Mucosa of rectum (tissue), 2 donors: ENCODE data around the gene CENPL.
"Not testable (repeated sequence)": the region's sequence is repeated elsewhere in the genome, so short reads cannot be mapped to it uniquely, and the experiment has no call there.

Experiments
- H3K27ac ChIP-seq, 2 donors: one replicate each; pipeline ENCODE4 v1.7.0; 2013; ENCODE audit warnings: inconsistent platforms in 2 of 2, low read depth in 2 of 2, low read length in 2 of 2
- H3K27me3 ChIP-seq, 2 donors: one replicate each; pipeline ENCODE4 v1.7.0; 2013; ENCODE audit warnings: low read length in 2 of 2; ENCODE audit not compliant: control insufficient read depth in 2 of 2, insufficient read depth in 2 of 2
- H3K36me3 ChIP-seq, 2 donors: one replicate each; pipeline ENCODE4 v1.7.0; 2013; ENCODE audit warnings: low read length in 2 of 2; ENCODE audit not compliant: control insufficient read depth in 2 of 2, insufficient read depth in 2 of 2
- H3K4me1 ChIP-seq, 2 donors: one replicate each; pipeline ENCODE4 v1.7.0; 2013; ENCODE audit warnings: low read length in 2 of 2, mild to moderate bottlenecking in 1 of 2; ENCODE audit not compliant: control insufficient read depth in 2 of 2, insufficient read depth in 2 of 2
- H3K4me3 ChIP-seq, 2 donors: one replicate each; pipeline ENCODE4 v1.7.0; 2013; ENCODE audit warnings: low read length in 2 of 2
- H3K9ac ChIP-seq, 2 donors: one replicate each; pipeline ENCODE4 v1.7.0; 2013; ENCODE audit warnings: low read length in 2 of 2, low read depth in 1 of 2, mild to moderate bottlenecking in 1 of 2
- H3K9me3 ChIP-seq, 2 donors: one replicate each; pipeline ENCODE4 v1.7.0; 2013; ENCODE audit warnings: low read length in 2 of 2; ENCODE audit not compliant: control insufficient read depth in 2 of 2
- donor health status: healthy.
- donor health status: Normal muscosa, but diverticular disease.

The CENPL gene

GRCh38 chr1:173768206-173768605 lies 56.5 kb downstream of the CENPL start:
- no peak overlapping the region for H3K4me3 ChIP-seq
- no peaks in the 10 kb centered on the region for H3K27me3 ChIP-seq
- no peaks in the 10 kb centered on the region for H3K9me3 ChIP-seq
- H3K27ac ChIP-seq: no peak overlapping the region
- H3K9ac ChIP-seq: no peak overlapping the region
- H3K4me1 ChIP-seq: no peaks in the 10 kb centered on the region
- peaks cover 9 to 13% of the 10 kb centered on the region in 2 donors for H3K36me3 ChIP-seq

- not testable (repeated sequence) for H3K4me3 ChIP-seq, H3K36me3 ChIP-seq, H3K27me3 ChIP-seq, H3K27ac ChIP-seq, H3K9me3 ChIP-seq, H3K9ac ChIP-seq, H3K4me1 ChIP-seq
Observed at GRCh38 chr1:173764331-173764730, 60.4 kb downstream of the CENPL start.

GRCh38 chr1:173758980-173759379 lies 65.7 kb downstream of the CENPL start:
- no peaks in the 10 kb centered on the region for H3K4me1 ChIP-seq
- no peak overlapping the region for H3K27ac ChIP-seq
- no peak overlapping the region for H3K9ac ChIP-seq
- peaks cover 34 to 44% of the 10 kb centered on the region in 2 donors for H3K36me3 ChIP-seq
- no peak overlapping the region for H3K4me3 ChIP-seq
- no peaks in the 10 kb centered on the region for H3K27me3 ChIP-seq
- H3K9me3 ChIP-seq: no peaks in the 10 kb centered on the region

GRCh38 chr1:173758110-173758509 lies 66.6 kb downstream of the CENPL start:
- no peaks in the 10 kb centered on the region for H3K9me3 ChIP-seq
- H3K36me3 ChIP-seq: peaks cover 34 to 51% of the 10 kb centered on the region in 2 donors
- H3K4me3 ChIP-seq: no peak overlapping the region
- no peak overlapping the region for H3K9ac ChIP-seq
- no peaks in the 10 kb centered on the region for H3K4me1 ChIP-seq
- H3K27me3 ChIP-seq: no peaks in the 10 kb centered on the region
- no peak overlapping the region for H3K27ac ChIP-seq

DNA sequence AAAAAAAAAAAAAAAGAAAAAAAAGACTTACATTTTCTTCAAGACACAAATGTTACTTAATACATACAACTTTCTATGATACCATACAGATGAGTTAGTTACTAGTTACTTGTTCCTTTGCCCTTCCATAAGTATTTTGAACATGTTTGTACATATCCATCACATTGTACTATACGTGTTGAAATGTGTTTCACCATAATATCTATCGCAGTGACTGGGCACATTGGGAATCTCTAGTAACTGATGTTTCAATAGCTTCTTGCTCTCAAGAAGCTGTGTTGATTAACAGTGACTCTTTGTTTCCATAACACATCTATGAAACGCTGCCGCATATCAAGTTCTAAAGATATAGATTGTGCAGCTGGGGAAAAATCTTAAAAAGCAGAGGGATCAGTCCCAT lies 67.0 kb downstream of the CENPL start:
- peaks cover 34 to 55% of the 10 kb centered on the region in 2 donors for H3K36me3 ChIP-seq
- H3K27ac ChIP-seq: no peak overlapping the region
- no peak overlapping the region for H3K4me3 ChIP-seq
- no peaks in the 10 kb centered on the region for H3K27me3 ChIP-seq
- H3K9me3 ChIP-seq: no peaks in the 10 kb centered on the region
- H3K9ac ChIP-seq: no peak overlapping the region
- no peaks in the 10 kb centered on the region for H3K4me1 ChIP-seq

DNA sequence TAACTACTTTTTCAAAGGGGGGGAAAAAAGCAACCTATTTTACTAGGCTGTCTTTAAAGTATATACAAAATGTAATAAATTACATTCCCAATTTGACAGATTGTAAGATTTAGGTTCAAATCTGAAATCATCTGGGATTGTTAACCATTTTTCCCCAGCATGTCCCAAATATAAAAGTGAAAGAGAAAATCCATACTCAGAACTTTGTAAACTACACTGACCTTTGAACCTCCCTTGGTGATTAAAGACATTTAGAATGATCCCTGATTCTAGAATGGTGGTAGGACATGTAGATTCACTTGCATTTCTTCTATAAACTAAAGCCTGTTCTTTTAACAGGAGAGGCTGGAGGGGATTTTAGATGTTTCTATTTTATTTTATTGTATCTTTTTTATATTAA lies 70.9 kb downstream of the CENPL start:
- Histone ChIP-seq H3K9ac (no peak overlapping the region), H3K27ac (no peak overlapping the region), H3K4me1 (no peaks in the 10 kb centered on the region), H3K4me3 (no peak overlapping the region), H3K27me3 (no peaks in the 10 kb centered on the region), H3K9me3 (no peaks in the 10 kb centered on the region), H3K36me3 (peaks cover 31 to 60% of the 10 kb centered on the region in 2 donors)
